Ecto neural progenitor cell (in vitro differentiated cells): ENCODE results near the gene CD1E.
"Not testable (repeated sequence)": the region's sequence is repeated elsewhere in the genome, so short reads cannot be mapped to it uniquely, and the experiment has no call there.

ENCODE experiments used
- DNase-seq: peaks from one replicate; pipeline ENCODE4 v3.0.0-alpha.2; 2018; ENCODE audit warnings: low spot score

Gene CD1E

GRCh38 chr1:158362941-158363340 lies 9.2 kb downstream of the CD1E start:
- DNase-seq, result no peak

- no peak for DNase-seq
Measured at GRCh38 chr1:158366783-158367182, 13.1 kb downstream of the CD1E start.

GRCh38 chr1:158371188-158371953 lies 17.7 kb downstream of the CD1E start:
- DNase-seq, result no peak

GRCh38 chr1:158374101-158374500 lies 20.4 kb downstream of the CD1E start:
- not testable (repeated sequence) for DNase-seq

GRCh38 chr1:158374860-158375259 lies 21.2 kb downstream of the CD1E start:
- DNase-seq, result no peak

- DNase-seq, result no peak
Measured at GRCh38 chr1:158390331-158390730, 36.6 kb downstream of the CD1E start.

GRCh38 chr1:158391099-158391498 lies 37.4 kb downstream of the CD1E start:
- no peak for DNase-seq

GRCh38 chr1:158393476-158393875 lies 39.8 kb downstream of the CD1E start:
- no peak for DNase-seq

GRCh38 chr1:158396646-158397045 lies 43.0 kb downstream of the CD1E start:
- no peak for DNase-seq

- no peak for DNase-seq
Measured at GRCh38 chr1:158398818-158399514, 45.3 kb downstream of the CD1E start, which contains the start of gene OR10T2. Gene OR10T2, minus strand, starts transcription at chr1:158399466. Its CDS starts 0 bp downstream, at chr1:158399466.

- no peak for DNase-seq
Measured at GRCh38 chr1:158400871-158401270, 47.2 kb downstream of the CD1E start.

GRCh38 chr1:158407092-158407491 lies 53.4 kb downstream of the CD1E start:
- DNase-seq, result no peak
